NCI-H1694 (cell line): ENCODE data around the gene GAS2L1.

Source experiments
- DNase-seq: peaks from one replicate; lab custom pipeline; 2025; lab: John Stamatoyannopoulos, UW

The GAS2L1 gene

DNA sequence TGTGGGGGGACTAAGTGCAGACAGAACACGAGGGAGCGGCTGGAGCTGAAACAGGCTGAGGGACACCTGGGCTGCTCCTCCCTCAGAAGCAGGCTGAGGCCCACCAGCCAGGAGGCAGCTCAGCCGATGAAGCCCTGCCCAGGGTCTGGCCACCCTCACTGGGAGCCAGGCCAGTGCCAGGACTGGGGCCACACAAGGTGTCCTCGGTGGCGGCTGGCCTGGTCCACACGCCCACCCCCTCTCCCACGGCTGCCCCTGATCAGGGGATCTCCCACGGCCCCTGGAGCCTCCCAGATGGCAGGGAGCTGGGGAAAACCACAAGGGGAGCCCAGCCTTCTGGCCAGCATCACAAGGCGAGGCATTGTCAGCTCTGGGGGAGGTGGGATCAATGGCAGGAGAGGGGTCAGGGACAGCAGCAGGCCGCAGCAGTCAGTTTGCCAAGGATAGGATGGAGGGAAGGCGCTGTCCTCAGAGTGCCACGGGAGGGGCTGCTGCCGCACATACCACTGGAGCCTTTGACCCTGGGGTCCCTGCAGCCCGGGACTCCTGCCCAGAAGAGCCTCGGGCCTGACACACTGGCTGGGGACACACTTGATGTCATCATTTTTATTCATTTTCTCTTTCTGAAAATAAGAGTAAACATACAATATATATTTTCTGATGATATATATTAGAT lies 20.8 kb downstream of the GAS2L1 start:
- no peak for DNase-seq

DNA sequence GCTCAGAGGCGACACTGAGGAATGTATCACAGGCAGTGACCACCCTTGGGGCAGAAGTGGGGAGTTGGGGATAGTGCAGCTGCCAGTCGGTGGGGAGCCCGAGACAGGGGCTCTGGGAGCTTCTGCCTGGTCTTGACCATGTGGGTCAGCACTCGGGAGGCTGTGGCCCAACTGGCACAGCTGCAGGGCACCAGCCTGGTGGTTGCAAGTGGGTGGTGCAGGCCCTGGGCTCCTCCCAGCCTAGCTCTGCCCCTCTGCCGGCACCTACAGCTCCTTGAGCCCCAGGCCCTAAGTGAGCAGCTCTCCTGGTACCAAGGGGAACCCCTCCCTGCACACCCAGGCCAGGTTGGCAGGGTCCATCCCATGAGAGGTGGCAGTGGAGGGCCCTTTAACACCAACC lies 21.6 kb downstream of the GAS2L1 start:
- DNase-seq: no peak

DNA sequence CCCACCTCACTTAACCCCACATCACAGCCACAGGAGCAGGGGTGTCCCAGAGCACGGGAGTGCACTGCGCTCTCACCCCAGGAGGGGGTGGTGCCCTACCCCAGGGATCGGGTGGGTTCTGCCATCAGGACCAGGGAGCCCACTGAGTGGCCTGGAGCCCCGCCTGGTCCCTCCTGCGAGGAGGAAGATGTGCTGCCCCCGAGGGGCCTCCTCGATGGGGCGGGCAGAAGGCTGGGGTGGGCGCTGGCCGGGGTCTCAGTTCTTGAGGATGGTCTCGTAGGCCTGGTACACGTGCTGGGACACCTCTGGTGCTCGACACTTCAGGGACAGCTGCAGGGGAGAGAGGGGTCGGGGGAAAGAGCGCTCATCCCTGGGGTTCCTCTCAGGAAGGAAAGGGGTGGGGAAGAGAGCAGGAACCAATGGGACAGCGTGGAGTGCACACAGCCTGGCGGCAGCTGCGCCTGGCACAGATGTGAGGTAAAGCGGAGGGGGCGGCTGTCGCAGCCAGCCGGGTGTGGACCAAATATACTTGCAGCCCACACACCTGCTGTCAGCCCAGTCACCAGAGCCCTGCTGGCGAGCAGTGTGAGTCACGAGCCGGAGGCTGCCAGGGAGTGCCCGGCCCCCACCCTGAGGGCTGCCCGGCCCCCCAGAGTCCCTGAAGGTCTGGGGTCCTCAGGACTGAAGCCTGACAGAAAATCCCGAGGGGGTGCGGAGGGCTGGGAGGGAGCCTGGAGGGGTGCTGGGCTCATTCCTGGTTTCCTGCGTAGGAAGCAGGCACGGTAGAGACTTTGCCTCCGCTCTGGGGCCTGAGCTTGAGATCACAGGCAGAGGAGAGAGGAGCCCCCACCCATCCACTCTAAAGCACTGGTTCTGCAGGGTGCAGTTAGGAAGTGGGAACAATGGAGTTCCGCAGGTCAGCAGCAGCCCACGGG lies 22.4 kb downstream of the GAS2L1 start:
- peak; percentile 61 for DNase-seq

DNA sequence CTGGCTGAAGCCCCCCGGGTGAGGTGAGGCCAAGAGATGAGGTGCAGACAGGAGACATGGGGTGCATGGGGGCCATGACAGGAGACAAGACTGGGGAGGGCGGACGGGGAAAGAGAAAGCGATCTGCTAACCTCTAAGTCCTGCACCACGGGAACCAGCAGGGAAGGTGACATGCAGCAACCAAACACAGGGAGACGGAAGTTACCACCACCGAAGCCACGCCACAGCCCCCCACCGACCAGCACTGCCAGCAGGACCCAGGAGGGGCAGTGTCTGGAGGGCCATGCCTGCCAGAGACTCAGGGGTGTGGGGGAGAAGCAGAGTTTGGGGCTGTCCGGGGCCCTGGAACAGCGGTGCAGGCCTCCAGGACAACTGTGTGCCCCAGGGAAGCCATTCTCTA lies 23.1 kb downstream of the GAS2L1 start:
- no peak for DNase-seq

DNA sequence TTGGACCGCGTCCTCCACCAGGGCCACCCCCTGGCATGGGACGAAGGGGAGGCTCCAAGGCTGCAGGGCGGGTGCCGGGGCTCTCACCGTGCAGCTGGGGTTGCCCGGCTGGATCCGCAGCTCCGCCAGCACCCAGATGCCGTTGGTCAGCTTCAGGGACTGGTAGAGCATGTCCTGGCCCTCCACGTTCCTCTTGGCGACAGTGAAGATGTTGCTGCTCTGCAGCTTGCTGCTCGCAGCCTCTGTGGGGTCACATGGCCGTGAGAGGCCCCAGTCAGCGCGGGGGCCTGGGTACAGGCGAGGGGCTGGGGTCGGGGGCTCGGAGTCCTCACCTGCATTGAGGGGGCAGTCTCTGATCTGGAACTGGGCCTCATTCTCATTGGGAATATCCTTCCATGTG lies 23.8 kb downstream of the GAS2L1 start:
- DNase-seq: no peak

DNA sequence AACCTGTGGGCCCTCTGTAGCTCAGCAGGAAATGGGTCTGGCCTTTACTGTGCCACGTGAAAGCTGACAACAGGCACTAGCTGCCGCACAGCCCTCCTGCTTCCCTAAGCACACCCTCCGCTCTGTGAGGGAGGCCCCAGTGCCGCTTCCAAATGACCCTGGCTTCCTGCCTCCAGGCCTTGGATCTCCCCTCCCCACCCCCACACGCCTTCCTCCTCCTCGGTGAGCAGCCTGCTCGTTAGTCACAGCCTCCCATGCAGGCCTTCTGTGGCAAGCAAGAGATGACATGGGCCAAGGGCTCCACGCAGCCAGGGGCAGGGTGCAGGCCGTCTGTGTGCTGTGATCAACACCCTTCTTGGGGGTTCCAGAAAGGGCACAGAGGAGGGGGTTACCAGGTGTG lies 24.3 kb downstream of the GAS2L1 start:
- DNase-seq: no peak

DNA sequence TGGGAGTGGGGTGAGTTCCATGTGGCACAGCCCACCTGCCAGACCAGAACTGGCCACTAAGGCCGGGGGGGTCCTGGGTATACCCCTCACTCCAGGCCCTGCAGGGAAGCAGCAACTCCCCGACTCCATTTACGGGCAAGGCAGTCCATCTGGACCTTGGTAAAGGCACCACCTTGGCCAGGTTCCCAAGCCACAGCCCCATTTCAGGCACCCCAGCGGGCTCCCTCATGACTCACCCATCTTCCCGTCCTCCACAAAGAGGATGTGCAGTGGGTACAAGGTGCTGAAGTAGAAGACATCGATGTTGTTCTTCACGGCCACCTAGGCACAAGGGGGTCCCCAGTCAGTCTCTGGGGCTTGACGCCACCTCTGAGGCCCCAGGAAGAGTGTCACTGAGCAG lies 24.8 kb downstream of the GAS2L1 start:
- DNase-seq: no peak

DNA sequence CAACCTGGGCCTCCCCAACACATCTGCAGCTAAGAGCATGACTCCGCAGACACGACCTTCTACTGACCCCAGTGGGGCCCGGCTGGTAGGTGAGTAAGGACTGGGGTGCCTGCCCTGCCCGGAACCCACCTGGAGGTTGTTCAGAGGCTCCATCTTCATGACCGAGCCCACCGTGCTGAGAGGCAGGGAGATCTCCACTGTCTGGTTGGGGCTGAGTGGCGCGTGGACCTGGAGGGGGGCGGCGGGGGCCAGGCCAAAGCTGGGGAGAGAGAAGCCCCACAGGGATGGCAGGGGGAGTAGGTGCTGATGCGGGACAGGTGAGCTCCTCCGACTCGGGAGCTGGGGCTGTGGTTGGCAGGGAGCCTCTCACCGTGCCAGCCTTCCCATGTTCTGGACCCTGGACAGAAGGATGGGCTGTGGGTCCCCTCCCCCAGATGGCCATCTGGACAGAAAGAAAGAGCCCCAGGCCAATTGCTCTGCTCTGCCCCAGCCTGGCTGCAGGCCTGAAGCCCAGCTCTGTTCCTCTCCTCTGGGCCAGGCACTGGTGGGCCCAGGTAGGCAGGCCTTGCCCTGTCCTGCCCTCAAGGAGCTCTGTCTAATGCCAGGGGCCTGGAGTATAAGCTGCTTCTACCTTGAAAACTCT lies 25.3 kb downstream of the GAS2L1 start:
- DNase-seq: no peak

DNA sequence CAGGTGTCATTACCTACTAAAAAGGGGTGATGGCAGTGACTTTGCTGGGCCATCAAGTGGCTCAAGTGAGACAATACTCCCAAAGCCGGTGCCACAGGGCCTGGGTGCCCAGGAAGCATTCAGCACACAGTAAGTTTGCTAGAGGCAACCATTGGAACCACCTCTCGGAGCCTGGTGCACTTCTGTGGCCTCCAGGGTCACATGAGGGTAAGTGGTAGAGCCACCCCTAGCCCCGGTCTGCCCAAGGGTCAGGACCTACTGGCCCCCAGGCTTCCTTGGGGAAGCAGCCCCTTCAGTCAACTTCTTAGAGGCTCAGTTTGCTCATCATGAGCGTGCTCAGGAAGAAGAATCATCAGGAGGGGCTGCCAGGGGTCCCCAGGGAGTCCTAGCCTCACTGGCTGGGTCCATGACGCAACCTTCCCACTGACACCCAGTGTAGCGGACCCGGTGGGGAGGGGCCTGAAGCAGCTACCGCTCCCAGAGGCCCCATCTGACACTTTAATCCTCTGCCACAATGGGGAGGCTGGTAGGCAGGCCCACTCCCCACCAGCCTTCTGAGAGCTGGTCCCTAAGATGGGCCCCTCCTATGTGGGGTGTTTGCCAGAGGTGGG lies 26.5 kb downstream of the GAS2L1 start:
- DNase-seq: no peak

DNA sequence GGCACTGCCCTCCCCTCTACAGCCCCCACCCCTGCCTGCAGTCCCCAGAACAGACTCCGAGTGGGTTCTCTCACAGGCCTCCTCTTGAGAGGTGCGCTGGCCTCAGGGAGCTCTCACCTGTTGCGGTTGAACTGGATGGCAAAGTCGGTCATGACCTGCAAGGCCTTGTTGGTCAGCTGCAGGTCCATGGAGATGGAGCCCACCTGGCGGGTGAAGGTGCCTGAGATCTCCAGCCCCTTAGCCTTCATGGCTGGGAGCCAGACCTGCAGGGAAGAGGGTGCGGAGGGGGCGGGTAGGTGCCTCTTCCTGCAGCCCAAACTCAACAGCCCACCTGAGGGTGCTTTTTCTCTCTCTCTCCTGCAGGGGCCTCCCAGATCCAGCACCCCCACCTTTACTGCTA lies 27.7 kb downstream of the GAS2L1 start:
- DNase-seq: no peak

DNA sequence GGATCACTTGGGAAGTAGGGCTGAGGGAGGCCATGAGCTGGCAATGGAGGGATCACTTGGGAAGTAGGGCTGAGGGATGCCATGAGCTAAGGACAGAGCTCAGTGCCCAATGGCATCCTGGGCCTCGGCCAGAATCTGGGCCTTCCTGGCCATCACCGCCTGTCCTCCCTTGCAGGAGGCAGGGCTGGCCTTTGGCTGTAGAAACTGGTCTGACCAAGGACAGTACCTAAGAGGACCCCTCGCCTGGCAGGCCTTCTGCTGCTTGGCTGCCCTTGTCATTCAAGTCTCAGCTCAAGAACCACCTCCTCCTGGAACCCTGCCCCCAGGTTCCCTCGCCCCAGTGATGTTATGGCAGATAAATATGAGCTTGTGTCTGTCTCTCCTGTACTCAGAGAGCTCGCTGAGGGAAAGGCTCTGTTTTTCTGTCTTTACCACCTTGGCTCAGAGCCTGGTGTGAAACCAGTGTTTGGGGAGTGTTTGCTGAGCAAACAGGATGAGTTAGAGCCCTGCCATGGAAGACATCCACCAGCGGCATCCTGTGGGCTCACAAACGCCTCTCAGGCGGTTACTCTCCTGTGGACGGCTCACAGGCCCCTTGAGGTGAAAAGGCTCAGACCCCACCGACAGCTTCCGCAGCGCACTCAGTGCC lies 28.4 kb downstream of the GAS2L1 start:
- DNase-seq: no peak

DNA sequence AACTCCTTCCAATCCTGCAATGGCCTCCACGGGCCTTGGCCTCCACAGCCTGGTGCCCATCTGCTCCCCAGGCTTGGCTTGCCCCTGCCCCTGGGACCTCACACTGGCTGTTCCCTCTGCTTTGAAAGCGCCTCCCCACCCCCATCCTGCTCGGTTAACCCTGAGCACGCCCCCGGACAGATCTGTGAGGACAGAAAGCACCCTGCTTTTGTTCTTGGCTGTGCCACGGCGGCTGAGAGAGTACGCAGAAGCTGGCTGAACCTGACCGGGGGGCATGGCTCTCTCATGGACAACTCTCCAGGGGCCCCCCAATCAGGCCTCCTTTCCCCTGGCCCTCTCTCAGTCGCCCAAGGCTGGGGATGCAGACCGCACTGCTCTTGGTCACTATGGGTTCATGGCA lies 29.2 kb downstream of the GAS2L1 start:
- no peak for DNase-seq

DNA sequence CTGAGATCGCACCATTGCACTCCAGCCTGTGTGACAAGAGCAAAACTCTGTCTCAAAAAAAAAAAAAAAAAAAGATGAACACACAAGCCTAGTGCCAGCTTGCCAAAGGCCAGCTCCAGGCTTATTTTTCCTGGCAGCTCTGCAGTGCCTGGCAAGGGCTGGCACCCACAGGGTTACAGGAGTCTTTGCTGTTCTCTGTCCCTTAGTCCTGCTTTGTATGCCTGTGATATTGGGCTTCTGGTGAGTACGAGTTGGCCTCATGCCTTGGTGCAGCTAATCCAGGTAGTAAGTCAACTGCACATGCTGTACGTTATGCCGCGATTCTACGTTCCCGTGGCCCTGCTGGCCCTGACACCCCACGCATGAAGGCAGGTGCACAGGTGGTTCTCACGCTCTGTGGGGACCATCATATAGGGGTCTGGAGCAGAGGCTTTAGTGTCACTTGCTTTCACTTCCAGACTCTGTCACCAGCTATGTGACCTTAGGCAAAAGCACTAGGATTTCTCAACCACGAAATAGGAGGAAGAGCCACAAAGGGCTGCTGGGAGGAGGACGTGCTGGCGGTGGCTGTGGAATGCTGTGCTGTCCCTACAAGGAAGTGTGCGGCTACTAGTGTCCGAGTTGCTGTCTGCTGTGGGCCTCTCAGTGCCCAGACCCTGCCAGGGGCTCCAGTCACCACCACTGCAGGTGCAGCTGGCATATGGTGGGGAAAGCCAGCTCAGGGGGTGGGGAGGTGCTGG lies 30.5 kb downstream of the GAS2L1 start:
- DNase-seq: no peak

DNA sequence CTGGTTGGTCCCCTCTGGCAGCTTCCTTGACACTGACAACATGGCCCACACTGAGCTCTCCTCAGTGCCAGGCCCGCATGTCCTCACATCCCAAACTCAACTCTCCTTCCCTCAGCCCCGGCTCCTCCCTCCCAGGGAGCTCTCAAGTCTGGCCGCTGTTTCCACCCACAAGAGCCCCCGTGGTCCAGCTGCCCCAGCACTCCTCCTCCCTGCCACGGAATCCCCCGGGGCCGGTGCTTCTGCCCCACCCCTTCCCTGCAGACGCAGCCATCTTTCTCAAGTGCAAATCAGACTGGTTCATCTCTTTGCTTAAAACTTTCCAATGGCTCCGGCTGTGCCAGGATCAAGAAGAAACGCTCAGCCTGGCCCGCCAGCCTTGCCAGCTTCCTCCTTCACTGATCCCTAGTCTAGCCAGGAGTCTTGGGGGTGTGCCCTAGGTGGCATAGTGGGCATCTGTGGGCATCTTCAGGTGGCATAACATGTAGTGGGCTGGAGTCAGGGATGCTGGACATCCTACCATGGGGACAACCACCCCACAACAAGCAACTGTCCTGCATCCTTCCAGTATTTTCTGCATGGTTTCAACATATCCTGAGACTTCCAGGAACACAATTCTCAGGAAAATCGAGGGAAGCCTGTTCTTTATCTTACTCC lies 31.3 kb downstream of the GAS2L1 start:
- no peak for DNase-seq

DNA sequence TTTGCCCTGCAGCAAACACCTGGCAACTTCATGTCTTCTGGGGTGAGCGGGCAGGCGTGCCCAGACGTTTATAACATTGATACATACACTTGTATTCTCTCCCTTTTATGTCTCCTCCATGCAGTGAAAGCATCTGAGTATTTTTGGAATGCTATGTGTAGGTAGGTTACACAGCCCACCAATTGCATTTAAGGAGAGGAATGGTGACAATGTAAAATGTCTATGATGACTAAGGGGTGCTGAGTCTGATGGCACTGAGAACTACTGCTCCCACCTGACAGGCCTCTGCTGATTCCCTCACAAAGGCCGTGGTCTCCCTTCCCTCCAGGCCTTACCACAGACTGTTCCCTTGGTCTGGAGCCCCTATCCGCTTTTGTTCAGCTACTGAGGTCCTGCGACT lies 31.9 kb downstream of the GAS2L1 start:
- DNase-seq: no peak

DNA sequence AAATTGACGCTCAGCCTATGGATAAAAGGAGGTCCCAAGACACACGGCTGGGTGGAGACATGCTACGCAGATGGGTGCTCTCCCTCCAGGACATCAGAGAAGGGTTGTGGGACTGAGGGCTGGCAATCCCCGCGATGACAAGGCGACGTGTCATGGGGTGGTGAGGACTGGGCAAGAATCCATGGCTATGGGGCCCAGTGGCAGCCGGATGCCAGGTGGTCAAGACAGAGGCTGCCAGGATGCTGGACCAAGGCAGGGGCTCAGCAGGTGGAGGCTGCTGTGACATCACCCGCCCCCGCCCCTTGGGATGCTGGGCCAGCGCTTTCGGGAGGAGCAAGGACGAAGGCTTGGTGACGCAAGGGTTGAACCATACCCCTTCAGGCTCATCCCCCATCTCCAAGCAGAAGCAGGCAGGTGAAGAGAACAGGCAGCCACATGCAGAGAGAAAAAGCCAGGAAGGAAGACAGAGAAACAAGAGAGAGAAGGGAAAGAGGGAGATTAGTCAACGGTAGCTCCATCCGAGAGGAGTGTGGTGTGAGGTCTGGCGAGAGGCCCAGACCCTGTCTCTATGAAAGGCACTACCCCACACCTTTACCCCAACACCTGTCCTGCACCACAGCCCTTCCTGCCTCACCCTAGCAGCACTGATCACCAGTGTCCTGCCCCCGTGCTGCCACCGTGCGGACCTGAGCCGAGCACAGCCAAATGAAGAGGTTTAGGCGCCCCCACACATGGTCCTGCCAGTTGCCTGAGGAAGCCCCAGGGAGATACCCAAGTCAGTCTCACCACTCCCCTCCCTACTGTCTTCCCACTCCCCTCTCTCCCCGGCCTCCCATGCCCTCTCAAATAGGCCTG lies 33.2 kb downstream of the GAS2L1 start:
- DNase-seq: no peak

DNA sequence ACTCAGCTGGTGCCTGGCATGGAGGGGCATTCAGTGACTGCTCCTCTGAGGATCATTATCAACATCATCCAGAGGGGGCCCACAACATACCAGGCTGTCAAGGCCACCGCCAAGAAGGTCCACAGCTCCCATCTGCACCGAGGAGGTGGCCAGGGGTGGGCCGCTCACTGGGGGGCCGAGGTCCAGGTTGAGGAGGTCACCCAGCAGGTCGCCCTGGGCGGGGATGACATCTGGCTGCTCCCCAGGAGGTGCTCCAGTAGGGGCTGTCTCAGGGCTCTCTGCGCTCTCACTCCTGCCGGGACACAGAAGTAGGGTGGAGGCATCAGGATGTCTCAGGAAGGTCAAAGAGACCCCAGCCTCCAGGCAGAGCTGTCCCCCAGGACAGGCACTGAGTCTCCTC lies 34.1 kb downstream of the GAS2L1 start:
- no peak for DNase-seq

DNA sequence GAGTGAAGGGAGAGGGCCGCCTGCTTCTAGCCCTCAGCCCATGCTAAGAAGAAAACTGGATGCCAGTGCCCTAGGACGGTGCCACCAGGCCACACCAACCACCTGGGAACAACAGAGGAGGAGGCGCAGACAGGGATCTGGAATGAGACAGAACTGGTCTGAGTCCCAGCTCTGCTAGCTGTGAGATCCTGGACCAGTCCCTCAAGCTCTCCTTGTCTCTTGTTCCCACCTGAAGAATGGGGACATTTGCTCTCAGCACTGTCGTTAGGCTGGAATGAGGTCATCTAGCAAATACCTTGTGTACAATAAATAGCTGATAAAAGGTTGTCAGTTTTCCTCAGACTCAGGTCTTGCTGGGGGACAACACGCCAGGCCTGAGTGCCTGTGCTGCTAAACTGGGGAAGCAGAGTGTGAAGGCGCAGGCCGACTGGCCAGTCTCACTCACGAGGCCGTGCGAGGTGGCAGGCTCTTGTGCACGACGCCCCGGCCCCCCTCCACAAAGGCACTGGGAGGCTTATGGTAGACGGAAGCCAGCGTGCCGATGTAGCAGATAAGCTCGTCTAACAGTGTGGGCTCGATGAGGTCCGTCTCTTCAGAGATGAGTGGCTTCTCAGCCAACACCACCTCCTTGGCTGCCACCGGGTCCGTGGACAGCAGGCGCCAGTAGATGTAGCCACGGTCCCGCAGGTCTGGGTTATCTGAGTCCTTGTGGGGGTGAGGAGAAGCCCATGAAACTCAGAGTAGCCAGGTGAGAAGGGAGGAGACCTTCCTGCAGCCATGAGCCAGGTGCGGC lies 34.8 kb downstream of the GAS2L1 start:
- no peak for DNase-seq

DNA sequence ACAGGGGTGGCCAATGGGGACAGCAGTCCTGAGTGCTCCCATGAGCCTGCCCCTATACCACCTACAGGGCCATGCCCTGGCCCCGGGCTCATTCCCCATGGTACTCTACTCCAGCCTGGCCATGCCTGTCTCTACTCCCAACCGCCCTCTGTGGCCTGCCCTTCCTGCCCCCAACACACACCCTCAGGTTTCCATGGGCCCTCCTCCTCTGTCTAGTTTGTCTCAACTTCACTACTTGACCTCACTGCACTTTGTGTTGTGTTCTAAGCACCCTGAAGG lies 35.3 kb downstream of the GAS2L1 start:
- DNase-seq: no peak
